Measurements from ENCODE around the gene PDSS2.
A peak's percentile ranks its signal among the peaks of the same experiment; 100 is the strongest.
"Not testable (repeated sequence)": the region's sequence is repeated elsewhere in the genome, so short reads cannot be mapped to it uniquely, and the experiment has no call there.

Gene PDSS2

GRCh38 chr6:107459283-107460082, at the start of gene PDSS2:
Gene PDSS2 (minus strand): TSS chr6:107459564. CDS start chr6:107459285, 279 bp downstream.
- peak; percentile 89 for DNase-seq

- no peak for DNase-seq
Measured at GRCh38 chr6:107506145-107506544, 46.8 kb upstream of the PDSS2 start.

- DNase-seq = no peak
Measured at GRCh38 chr6:107504270-107505026, 45.1 kb upstream of the PDSS2 start.

GRCh38 chr6:107496892-107497684, 37.7 kb upstream of the PDSS2 start:
- no peak for DNase-seq

GRCh38 chr6:107495971-107496370, 36.6 kb upstream of the PDSS2 start:
- no peak for DNase-seq

- DNase-seq = no peak
Measured at GRCh38 chr6:107495196-107495643, 35.9 kb upstream of the PDSS2 start.

- DNase-seq = peak; percentile 68
Measured at GRCh38 chr6:107493158-107494057, 34.0 kb upstream of the PDSS2 start.

GRCh38 chr6:107491760-107492660, 32.6 kb upstream of the PDSS2 start:
- DNase-seq = no peak

GRCh38 chr6:107491138-107491609, 31.8 kb upstream of the PDSS2 start:
- no peak for DNase-seq

GRCh38 chr6:107490566-107491137, 31.3 kb upstream of the PDSS2 start:
- DNase-seq = no peak

- DNase-seq = peak; percentile 52
Measured at GRCh38 chr6:107489636-107490565, 30.5 kb upstream of the PDSS2 start, which contains the start of gene SOBP. Gene SOBP (plus strand): TSS chr6:107490117. CDS start chr6:107490617, 500 bp downstream.

- peak; percentile 6 for DNase-seq
Measured at GRCh38 chr6:107488875-107489635, 29.7 kb upstream of the PDSS2 start.

GRCh38 chr6:107488174-107488874, 29.0 kb upstream of the PDSS2 start:
- no peak for DNase-seq

- DNase-seq = no peak
Measured at GRCh38 chr6:107485157-107485556, 25.8 kb upstream of the PDSS2 start.

GRCh38 chr6:107479089-107479690, 19.8 kb upstream of the PDSS2 start:
- no peak for DNase-seq

- DNase-seq = not testable (repeated sequence)
Measured at GRCh38 chr6:107475826-107476225, 16.5 kb upstream of the PDSS2 start.

- DNase-seq = not testable (repeated sequence)
Measured at GRCh38 chr6:107475360-107475759, 16.0 kb upstream of the PDSS2 start.
